Glomerular visceral epithelial cell (primary cell): ENCODE data around the gene PPIL6.

ENCODE experiments used
- DNase-seq: peaks from one replicate; pipeline ENCODE4 v3.0.0-alpha.2; 2016; ENCODE audit errors: extremely low spot score

Gene PPIL6

DNA sequence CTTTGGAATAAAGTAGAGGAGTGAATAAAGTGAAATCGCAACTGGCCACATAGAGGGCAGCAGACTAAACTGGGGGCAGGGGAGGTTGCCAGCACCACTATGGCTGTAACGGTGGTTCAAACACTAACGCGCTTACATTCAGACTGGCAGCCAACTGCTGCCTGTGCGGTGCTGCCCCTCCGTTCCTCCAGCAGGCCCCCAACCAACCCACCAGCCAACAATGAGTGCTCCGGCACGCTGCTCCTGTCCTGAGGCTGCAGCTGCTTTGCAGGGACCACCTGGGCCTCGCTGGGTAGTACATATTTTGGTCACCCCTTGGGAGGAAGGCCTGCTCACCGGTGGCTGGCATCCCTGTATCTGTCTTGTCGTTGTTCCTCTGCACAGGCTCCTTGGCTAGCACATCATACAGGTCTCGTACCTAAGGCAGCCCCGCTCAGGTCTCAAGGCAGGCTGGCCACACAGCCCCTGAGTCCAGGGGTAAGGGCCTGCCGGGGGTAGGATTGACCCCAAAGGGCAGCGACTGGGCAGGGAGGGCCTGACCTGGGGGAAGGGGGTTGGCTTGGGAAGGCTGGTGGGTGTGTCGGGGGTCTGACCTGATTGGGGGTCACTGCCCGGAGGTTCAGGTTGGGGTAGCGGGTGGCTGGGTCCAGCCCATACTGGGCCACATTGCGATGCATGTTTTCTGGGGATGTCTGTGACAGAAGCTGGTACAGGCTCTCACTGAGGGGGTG lies 8.8 kb upstream of the PPIL6 start:
- no peak for DNase-seq

DNA sequence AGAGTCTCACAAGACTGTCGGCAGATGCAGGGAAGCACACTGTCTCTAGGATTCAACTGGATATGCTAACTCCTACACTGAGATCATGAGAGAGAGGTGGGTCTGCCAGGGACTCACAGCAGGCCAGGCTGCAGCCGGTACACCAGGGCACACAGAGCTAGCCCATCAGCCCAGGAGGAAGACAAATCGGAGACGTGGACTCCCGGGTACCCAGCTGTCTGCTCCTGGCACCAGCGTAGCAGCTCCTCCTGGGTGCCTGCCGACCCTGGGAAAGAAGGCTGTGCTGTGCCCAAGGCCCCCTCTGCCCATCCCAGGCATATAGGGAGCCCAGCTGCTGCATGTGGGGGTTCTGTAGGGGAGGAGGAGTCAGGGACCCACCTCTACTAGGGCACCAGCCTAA lies 8.2 kb upstream of the PPIL6 start:
- no peak for DNase-seq

DNA sequence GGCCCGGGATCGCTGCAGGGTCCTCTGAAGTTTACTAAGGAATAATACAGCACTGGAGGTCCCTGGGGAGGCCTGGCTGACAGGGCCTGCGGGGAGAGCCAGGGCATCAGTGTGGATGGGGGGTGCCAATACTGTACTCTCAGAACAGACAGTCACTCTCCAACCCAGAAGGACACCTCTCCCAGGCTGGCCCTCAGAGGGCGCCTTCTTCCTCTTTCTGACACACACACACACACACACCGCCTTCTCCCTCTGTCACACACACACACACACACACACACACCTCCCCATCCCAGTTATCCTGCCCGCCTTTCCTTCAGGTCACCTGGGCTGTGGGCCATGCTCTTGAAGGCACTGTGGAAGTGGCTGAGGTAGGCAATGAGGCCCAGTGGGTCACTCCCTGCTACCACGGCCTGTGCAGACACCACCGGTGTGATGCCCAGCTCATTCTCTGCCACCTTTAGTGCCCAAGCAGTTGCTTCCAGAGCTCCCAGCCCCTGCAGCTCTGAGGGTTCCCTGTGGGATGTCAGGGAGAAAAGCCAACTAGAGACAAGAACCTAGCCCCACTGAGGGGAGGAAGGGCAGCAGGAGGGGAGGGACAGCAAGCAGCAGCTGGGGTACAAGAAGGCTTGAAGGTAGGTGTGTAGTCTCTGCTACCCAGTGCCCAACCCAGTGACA lies 7.6 kb upstream of the PPIL6 start:
- DNase-seq: no peak

DNA sequence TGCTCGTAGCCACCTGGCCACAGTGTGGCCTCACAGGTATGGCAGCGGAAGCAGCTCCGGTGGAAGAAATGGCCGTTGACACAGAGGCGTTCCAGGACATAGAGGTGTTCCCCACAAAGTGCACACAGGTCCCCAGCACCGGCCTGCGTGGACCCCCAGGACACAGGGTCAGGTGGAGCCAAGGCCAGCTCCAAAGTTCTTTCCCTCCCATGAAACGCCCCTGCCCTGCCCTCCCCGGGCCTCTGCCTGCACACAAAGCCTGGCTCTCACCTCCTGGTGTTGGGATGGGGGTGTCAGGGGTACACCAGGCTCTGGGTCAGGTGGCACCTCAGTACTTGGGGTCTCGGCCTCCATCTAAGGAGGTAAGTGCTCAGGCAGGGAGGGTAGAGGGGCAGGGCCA lies 6.7 kb upstream of the PPIL6 start:
- no peak for DNase-seq

DNA sequence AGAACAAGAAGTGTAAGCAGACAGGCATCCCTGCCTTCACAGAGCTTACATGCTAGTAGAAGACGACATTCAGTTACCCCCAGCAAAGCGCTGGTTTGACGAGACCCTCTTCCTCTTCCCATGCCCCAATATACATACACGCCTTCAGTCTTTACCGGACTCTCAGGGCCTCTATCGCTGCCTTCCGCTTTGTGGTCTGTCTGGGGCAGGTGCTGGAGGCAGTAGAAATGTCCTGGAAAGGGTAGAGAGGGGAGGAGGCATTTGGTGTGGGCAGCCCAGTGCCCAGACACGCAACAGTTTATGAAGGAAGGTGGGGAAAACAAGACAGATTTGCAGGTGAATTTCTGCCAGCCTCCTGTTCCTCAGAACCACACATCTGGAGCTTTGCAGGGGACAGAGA lies 6.1 kb upstream of the PPIL6 start:
- DNase-seq: no peak

DNA sequence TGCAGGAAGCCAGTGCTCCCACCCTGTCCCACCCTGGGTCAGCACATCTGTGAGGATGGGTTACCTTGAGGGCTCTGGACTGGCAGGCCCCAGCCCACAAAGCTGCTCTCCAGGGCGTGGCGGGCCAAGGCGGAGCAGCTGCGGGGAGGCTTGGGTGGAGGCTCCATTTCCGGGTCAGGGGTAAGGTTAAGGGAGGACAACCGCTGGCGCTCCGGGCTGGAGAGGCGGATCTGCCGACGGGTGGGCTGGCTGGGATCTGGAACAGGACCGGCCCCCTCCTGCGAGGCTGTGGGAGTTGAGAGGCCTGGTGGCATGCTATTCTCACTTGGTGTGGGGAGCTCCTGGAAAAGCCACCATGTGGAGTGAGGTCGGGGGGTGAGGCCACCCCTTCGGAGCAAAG lies 5.6 kb upstream of the PPIL6 start:
- no peak for DNase-seq

DNA sequence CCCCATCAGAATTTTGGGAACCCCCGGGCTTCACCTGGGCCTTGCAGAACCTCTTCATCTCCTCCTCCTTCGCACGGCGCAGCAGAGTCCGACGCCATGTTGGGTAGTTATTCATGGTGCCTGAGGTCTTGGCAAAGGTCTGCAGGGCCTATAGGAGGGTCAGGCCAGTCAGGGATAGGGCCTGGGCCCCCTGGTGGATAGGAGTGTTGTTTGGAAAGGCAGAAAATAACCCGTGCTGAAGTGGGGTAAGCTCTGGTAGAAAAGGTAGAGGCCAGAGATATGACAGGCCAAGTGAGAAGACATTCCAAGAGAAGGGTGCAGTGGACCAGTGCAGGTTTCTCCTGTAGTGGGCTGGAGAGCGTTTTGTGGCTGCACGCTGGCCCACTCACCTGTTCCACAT lies 5.0 kb upstream of the PPIL6 start:
- no peak for DNase-seq

DNA sequence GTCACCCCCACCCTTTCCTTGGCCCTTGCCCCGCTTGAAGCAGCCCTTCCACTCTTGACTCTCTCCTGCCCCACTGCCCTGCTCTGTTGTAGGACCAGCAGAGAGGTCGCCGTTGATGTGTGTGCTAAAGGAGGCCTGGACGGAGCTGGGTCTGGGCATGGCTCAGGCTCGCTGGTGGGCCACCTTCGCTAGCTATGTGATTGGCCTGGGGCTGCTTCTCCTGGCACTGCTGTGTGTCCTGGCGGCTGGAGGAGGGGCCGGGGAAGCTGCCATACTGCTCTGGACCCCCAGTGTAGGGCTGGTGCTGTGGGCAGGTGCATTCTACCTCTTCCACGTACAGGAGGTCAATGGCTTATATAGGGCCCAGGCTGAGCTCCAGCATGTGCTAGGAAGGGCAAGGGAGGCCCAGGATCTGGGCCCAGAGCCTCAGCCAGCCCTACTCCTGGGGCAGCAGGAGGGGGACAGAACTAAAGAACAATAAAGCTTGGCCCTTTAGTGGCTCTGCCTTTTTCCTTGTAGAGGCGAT lies 3.1 kb upstream of the PPIL6 start:
- no peak for DNase-seq

DNA sequence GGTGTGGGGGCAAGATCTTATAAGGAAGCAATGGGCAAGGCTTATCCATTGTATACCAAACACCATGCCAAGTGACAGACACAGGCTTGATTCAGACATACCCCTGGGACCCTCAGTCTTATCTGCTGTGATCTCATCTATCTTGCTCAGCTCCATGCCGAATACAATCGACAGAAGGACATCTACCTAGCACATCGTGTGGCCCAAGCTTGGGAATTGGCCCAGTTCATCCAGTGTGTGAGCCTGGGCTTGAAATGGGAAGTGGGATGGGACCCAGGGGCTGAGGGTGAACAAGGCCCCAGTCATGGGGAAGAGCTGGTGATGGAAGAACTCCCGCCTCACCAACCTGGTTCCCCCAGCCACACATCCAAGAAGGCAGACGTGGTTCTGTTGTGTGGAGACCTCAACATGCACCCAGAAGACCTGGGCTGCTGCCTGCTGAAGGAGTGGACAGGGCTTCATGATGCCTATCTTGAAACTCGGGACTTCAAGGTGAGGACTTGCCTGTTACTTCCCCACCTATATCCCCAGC lies 2.0 kb upstream of the PPIL6 start:
- DNase-seq: no peak

DNA sequence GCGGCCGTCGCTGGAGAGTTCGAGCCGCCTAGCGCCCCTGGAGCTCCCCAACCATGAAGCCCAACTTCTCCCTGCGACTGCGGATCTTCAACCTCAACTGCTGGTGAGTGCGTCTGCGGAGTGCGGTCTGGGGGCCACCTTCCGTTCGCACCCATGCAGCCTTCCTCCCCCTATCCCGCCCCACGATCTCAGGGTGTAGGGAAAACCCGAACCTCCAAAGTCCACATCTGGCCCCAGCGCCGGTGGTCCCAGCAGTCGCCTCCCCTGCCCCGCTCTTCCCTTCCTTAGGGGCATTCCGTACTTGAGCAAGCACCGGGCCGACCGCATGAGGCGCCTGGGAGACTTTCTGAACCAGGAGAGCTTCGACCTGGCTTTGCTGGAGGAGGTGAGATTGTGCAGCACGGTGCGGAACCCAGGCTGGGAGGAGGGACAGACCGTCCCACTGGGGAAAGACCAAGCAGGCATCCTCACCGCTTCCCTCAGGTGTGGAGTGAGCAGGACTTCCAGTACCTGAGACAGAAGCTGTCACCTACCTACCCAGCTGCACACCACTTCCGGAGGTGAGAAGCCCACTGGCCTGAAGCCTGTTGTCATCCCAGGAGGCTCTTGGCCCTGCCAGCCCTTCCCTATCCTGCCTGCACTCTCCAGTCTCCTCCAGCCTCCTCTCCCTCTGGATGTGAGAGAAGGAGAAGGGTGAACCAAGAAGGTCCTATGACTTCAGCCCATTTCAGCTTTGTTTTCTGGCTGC lies 815 bp upstream of the PPIL6 start:
- DNase-seq: peak; percentile 65

DNA sequence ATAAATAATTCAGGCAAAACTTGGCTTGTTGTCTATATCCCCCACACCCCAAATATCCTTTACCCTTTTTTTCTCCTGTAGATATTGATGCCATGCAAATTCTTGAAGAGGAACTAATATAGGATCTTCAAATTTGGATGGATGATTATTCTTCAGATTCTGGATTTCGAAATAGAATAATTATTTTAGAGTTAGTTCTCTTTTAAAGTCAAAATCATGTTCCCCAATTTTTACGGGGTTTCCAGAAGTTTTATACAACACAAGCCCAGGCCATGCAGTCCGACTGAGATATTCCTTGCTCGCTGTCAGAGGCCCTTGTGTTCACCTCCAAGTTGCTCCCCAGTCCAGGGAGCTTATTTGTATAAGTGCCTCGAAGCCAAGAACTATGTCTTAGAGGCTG lies 4.4 kb downstream of the PPIL6 start:
- no peak for DNase-seq

DNA sequence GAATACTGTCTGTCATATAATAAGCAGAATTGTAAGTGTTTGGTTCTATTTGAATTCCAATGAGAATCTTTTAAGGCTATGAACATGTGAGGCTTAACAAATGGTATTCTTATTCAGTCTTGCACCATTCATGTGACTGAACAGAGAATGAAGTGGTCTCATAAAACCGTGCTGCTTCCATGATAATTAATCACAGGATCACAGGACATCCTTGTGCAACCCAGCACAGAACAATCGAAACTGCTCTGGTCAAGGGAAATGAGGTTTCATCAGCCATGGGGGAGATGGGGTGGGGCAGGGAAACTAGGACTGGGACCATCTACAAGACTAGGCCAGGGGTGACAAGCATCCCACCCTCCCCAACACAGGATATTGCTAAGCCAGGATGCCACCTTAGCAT lies 6.0 kb downstream of the PPIL6 start:
- no peak for DNase-seq

DNA sequence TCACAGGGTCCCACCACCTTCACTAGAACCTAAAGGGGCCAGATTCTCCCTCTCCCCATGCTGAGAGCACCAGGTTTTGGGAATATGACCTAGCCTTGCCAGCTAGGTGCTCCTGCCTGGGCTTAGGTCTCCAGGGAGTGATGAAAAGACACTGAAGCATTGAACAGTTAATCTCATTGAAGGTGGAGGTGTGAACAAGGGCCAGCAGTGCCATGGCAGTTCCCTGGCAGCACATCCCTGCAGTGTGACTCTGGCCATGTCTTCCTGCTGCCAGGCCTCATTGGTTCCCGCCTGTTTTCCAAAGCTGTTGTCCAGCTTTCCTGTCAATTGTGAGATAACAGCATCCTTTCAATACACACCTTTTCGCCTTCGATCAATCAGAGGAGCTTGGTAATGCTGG lies 10.9 kb downstream of the PPIL6 start:
- no peak for DNase-seq

DNA sequence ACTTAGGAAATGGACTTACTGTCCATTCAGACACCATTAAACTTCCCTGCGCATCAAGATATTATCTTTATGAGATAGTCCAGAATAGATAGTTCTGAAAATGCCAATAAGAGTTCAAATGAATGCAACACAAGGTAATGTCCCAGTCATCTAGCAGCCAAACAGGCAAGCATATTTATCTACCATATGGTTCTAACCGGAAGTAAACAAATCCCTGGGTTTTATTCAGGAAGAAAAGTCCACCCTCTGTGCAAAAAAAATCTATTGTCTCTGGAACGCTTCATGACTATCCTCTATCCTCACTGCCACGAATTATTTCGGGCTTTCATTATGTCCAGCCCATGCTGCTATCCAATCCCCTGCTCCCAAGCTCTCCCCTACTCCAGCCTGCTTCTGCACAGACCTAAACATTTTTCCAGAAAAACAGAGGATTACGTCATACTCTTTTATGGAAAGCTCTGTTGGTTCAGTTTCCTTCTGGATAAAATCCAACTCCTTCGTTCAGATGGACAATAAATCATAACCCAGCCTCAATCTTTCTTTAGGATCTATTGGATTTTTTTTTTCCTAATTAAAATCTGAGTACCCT lies 11.4 kb downstream of the PPIL6 start:
- DNase-seq: no peak

DNA sequence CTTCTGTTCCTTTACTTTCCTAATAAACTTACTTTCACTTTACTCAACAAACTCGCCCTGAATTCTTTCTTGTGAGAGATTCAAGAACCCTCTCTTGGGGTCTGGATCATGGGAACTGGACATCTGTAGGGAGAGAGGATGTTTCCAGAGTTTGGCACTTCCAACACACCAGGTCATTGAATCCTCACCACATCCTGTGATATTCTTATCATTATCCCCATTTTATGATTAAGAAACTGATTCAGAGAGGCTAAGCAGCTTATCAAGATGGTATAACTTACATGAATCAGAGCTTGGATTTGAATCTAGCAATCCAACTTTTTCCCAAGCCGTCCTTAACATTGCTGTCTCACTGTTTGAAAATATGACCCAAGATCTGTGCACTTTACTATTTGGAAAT lies 15.5 kb downstream of the PPIL6 start:
- DNase-seq: no peak

DNA sequence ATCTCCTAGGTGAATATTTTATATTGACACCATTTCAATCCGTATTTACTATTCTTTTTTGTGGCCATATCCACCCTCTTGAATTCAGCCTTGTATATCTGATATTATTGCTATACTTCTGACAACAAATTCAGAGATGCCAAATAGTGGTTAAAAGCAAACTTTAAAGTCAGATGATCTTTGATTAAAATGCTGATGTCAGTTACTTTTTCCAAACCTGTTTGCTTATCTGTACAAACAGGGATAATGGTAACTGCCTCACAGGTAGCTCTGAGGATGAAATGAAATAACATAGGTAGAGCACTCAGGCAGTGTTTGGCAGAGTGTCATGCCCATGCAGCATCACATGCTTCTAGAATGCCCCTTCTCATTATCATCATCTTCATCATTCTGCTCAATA lies 19.2 kb downstream of the PPIL6 start:
- DNase-seq: no peak

DNA sequence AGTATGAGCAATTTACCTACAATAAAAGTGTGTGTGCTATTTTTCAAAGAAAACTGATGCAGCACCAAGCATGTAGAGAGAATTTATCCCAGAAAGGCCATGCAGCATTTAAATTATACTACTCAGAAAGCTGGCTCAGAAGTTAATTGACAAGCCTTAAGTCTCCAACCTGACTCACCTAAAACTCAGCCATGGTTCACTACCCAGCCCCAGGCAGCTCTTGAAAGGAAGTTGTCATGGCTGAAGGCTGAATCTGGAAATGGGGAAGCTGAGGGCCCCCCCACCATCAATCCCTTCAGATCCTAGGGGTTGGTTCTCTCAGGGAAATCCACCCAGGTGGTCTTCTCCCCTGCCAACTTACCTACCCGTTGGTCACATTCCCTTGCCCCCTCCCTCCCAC lies 19.7 kb downstream of the PPIL6 start:
- DNase-seq: peak; percentile 59

DNA sequence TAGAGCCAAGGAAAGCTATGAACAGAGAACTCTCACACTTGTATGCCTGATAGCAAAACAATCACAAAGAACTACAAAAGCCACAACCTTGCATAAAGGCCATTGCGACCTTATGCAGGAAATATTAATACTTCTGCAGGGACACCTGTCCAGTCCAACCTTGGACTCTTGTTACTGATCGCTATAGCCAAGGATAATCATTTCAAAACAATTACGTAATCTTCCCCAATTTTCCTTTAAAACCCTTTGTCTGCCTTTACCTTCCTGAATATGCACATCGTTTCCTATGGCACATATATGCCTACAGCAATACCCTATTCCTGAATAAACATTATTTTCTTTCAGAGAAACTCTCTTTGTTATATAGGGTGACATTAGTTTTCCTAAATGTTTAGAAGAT lies 22.8 kb downstream of the PPIL6 start:
- no peak for DNase-seq

DNA sequence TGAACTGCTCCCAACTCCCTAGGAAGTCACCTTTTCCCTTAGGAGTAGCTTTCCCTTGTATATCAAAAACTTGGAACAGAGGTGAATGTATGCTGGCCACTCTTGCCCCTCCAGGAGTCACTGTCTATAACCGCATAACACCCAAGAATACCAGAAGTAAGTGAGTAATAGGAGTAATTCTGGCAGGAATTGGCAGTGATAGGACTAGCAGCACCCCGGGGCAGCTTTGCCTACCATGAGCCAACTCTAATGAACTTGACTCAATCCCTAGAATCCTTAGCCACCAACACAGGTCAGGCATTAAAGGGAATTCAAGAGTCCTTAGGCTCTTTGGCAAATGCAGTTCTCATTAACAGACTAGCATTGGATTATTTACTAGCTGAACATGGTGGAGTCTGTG lies 29.4 kb downstream of the PPIL6 start:
- DNase-seq: no peak

DNA sequence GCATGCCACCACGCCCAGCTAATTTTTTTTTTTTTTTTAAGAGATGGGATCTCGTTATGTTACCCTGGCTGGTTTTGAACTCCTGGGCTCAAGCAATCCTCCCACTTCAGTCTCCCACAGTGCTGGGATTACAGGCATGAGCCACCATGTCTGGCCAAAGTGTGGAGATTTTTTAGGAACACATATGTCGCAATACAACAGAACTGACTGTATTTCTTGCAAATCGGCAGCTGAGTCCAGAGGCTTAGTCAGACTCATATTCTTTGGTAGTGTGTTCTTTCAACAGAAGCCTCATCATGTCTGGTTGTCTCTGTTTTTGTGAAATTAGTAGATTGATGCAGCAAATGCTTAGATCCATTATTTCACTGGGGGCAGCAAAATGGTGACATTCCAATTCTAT lies 34.2 kb downstream of the PPIL6 start:
- DNase-seq: no peak

DNA sequence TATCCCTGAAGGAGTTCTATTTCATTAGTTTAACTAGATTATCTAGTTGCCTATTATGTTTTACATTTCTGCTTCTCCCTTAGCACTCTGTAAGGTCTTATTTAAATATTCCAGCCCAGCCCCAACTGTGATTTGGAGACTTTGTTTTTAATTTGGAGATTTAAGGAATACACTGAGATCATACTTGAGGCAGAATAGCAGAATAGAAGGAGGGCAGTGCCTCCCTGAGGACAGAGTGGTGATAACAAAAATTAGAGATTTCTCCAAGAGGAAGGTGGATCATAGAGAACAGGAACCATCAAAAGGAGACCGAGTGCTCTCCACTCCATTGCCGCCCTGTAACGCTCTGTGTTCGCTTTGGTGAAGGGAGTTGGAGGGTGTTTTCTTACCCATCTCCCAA lies 43.4 kb downstream of the PPIL6 start:
- no peak for DNase-seq

DNA sequence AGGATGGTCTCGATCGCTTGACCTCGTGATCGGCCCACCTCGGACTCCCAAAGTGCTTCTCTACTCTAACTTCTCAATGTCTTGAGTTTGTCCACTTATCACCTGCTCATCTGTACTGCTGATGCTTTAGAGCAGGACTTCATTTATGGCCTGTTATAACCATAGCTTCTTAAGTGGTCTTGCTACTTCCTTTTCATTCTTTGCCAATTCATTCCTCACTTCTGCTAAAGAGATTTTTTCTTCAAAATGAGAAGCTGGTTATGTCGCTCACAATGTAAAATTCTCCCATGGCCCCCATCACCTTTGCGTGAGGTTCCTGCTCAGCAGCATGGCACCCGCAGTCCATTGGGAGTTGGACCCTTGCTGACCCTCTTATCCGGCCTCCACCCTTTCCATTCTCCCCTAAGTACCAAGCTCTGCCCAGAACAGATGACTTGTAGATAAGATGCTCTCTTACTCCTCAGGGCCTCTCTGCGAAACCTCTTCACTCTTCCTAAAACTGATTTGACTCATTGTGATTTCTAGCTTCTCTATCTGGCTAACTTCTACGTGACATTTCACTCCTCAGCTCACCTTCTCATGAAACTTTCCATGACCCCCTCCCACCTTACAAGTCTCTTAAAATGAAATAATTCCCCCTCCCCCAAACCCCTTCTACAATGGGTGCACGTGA lies 44.2 kb downstream of the PPIL6 start:
- DNase-seq: no peak
